Loucy (cell line): ENCODE data around the gene XRCC4.

Experiments used
- CTCF ChIP-seq: fragments of 200-600 bp; sonication (generic); conservative IDR thresholded peaks from 2 replicates; pipeline ENCODE4 v1.5.1; 2014; ENCODE audit warnings: mild to moderate bottlenecking, antibody characterized with exemption, low read length
- EZH2phosphoT487 ChIP-seq: fragments of 200-600 bp; IDR thresholded peaks from 2 replicates; pipeline ENCODE4 v1.6.1; 2018; ENCODE audit warnings: antibody characterized with exemption, mild to moderate bottlenecking, moderate library complexity, borderline replicate concordance

GRCh38 chr5:83115816-83116215 is 38.5 kb downstream of the XRCC4 start:
- TF ChIP-seq CTCF, result no peak
- no peak for TF ChIP-seq EZH2phosphoT487
